SK-N-SH (cell line): ENCODE measurements around the gene KAT6B. TPM values are rescaled to one million over a fixed set of nuclear protein-coding genes. Genes with fewer than 3 reads are reported as not detected.

ENCODE experiments used
- CTCF ChIA-PET: fragments of 300-600, 350-600 bp; formaldehyde crosslinking; extraction: SDS; loops from one replicate; lab custom pipeline; 2021; lab: Yijun Ruan, JAX
- POLR2A ChIA-PET: fragments of 350-600 bp; sonication (Branson Sonifier 250); formaldehyde crosslinking; extraction: SDS; loops from one replicate; lab custom pipeline; 2020; ENCODE audit warnings: antibody characterized with exemption, inconsistent platforms; lab: Yijun Ruan, JAX
- DNase-seq: peaks from one replicate; pipeline ENCODE4 v3.0.0; 2012
- H2AFZ ChIP-seq: fragments of 200-600 bp; sonication (generic); 2 replicates; pipeline ENCODE4 v1.8.1; 2016; ENCODE audit warnings: antibody characterized with exemption, mild to moderate bottlenecking, low read depth
- H3F3A ChIP-seq: fragments of 200-600 bp; sonication (generic); replicated peaks from 2 replicates; pipeline ENCODE3; 2016; ENCODE audit warnings: antibody characterized with exemption, mild to moderate bottlenecking; ENCODE audit not compliant: insufficient read depth
- H3K27ac ChIP-seq, 2 experiments: fragments of 200-500 bp in 1 of 2; fragments of 200-600 bp in 1 of 2; sonication (Bioruptor generic) in 1 of 2; sonication (generic), shearing (Covaris generic) in 1 of 2; 2 replicates each; pipeline versions ENCODE4 v1.5.1 to v1.6.1; 2014 to 2016; ENCODE audit warnings: low read depth in 2 of 2, inconsistent platforms in 1 of 2, low read length in 1 of 2, mild to moderate bottlenecking in 1 of 2, mixed read lengths in 1 of 2
- H3K27me3 ChIP-seq: fragments of 200-600 bp; sonication (generic), shearing (Covaris generic); 2 replicates; pipeline ENCODE4 v1.6.1; 2016; ENCODE audit warnings: mixed run types; ENCODE audit not compliant: insufficient read depth
- H3K36me3 ChIP-seq, 2 experiments: fragments of 200-500 bp in 1 of 2; fragments of 200-600 bp in 1 of 2; sonication (Bioruptor generic) in 1 of 2; sonication (generic) in 1 of 2; replicated peaks in 1 of 2; 2 replicates each; pipeline versions ENCODE3 to v1.5.1; 2014 to 2016; ENCODE audit warnings: low read length in 1 of 2, mild to moderate bottlenecking in 1 of 2; ENCODE audit not compliant: insufficient read depth in 2 of 2, control insufficient read depth in 1 of 2
- H3K4me1 ChIP-seq, 2 experiments: fragments of 200-500 bp in 1 of 2; fragments of 200-600 bp in 1 of 2; sonication (Bioruptor generic) in 1 of 2; sonication (generic), shearing (Covaris generic) in 1 of 2; 2 replicates each; pipeline versions ENCODE4 v1.5.1 to v1.6.1; 2014 to 2016; ENCODE audit warnings: low read depth in 1 of 2, low read length in 1 of 2, mixed run types in 1 of 2; ENCODE audit not compliant: insufficient read depth in 2 of 2, control insufficient read depth in 1 of 2
- H3K4me2 ChIP-seq: fragments of 200-600 bp; sonication (generic), shearing (Covaris generic); 2 replicates; pipeline ENCODE4 v1.6.1; 2017; ENCODE audit warnings: mixed run types
- H3K4me3 ChIP-seq, 2 experiments: fragments of 200-500 bp in 1 of 2; fragments of 200-600 bp in 1 of 2; sonication (Bioruptor generic) in 1 of 2; sonication (generic), shearing (Covaris generic) in 1 of 2; 2 replicates each; pipeline versions ENCODE4 v1.5.1 to v1.8.1; 2014 to 2016; ENCODE audit warnings: low read depth in 2 of 2, inconsistent platforms in 1 of 2, low read length in 1 of 2, mild to moderate bottlenecking in 1 of 2, mixed read lengths in 1 of 2, moderate library complexity in 1 of 2
- H3K79me2 ChIP-seq: fragments of 200-600 bp; sonication (generic); 2 replicates; pipeline ENCODE4 v1.8.1; 2017; ENCODE audit warnings: mild to moderate bottlenecking; ENCODE audit not compliant: insufficient read depth
- H3K9ac ChIP-seq: fragments of 200-600 bp; sonication (generic); 2 replicates; pipeline ENCODE4 v1.6.1; 2017; ENCODE audit warnings: mixed run types
- H3K9me2 ChIP-seq: fragments of 200-600 bp; sonication (generic); 2 replicates; pipeline ENCODE4 v1.6.1; 2017; ENCODE audit warnings: mixed run types
- H3K9me3 ChIP-seq: fragments of 200-600 bp; sonication (generic); 2 replicates; pipeline ENCODE4 v1.6.1; 2017; ENCODE audit warnings: mixed run types, mild to moderate bottlenecking, moderate library complexity
- H4K20me1 ChIP-seq: fragments of 200-600 bp; sonication (generic); 2 replicates; pipeline ENCODE4 v1.6.1; 2017; ENCODE audit warnings: mild to moderate bottlenecking, mixed run types; ENCODE audit not compliant: insufficient read depth
- CHD2 ChIP-seq: fragments of 150-350 bp; IDR thresholded peaks from 2 replicates; pipeline ENCODE4 v1.6.1; 2018; ENCODE audit warnings: low read length; ENCODE audit not compliant: partially characterized antibody
- EP300 ChIP-seq, 2 experiments: IDR thresholded peaks; 2 replicates each; pipeline versions ENCODE4 v1.4.0 to v1.6.1; 2012; ENCODE audit warnings: borderline replicate concordance in 1 of 2, low read depth in 1 of 2, low read length in 1 of 2
- FOXJ3 ChIP-seq: sonication (generic); formaldehyde crosslinking; IDR thresholded peaks from 2 replicates; pipeline ENCODE4 v1.5.1; 2020; ENCODE audit warnings: mild to moderate bottlenecking, missing genetic modification reagents
- GATA2 ChIP-seq: sonication (generic); formaldehyde crosslinking; IDR thresholded peaks from 2 replicates; pipeline ENCODE4 v1.5.0; 2020; ENCODE audit warnings: mild to moderate bottlenecking, missing genetic modification reagents
- RAD21 ChIP-seq: IDR thresholded peaks from 2 replicates; pipeline ENCODE4 v1.6.1; 2012; ENCODE audit warnings: mild to moderate bottlenecking, low read length
- RCOR1 ChIP-seq: fragments of 150-350 bp; IDR thresholded peaks from 2 replicates; pipeline ENCODE4 v1.6.1; 2017; ENCODE audit warnings: antibody characterized with exemption, low read length
- REST ChIP-seq: IDR thresholded peaks from 2 replicates; pipeline ENCODE4 v1.6.1; 2012; ENCODE audit warnings: mild to moderate bottlenecking, low read depth, low read length, moderate library complexity
- TAF1 ChIP-seq: IDR thresholded peaks from 2 replicates; pipeline ENCODE4 v1.6.1; 2012; ENCODE audit warnings: low read depth, mild to moderate bottlenecking, low read length, moderate library complexity, borderline replicate concordance
- TCF12 ChIP-seq: IDR thresholded peaks from 2 replicates; pipeline ENCODE4 v1.4.0; 2012
- ZBTB33 ChIP-seq: IDR thresholded peaks from 2 replicates; pipeline ENCODE4 v1.4.0; 2012; ENCODE audit warnings: low read depth, borderline replicate concordance
- WGBS: methylation state at CpG from one replicate; pipeline ENCODE4 v1.1.6; 2017; ENCODE audit warnings: low lambda C conversion rate; 5-methylcytosine and 5-hydroxymethylcytosine counted together
- polyA plus RNA-seq, 3 experiments: library from polyadenylated mRNA; depleted of rRNA; stranded (reverse); fragments of >200 nt; gene quantifications; 2 replicates each; pipeline ENCODE4 v1.2.3, GENCODE V29; 2012

KAT6B gene
- polyA plus RNA-seq, 1 of the 3 experiments (the other 2 are of a cell fraction) = 4.3 TPM

GRCh38 chr10:74837743-74838142 is 11.3 kb downstream of the KAT6B start:
- peak overlapping the region in 1 of 2 experiments; percentile 64; a peak in 2 of 4 replicates for H3K27ac ChIP-seq
- H3K4me3 ChIP-seq = no peak overlapping the region
- peaks cover 35% of the 10 kb centered on the region; the same call in 1 of the 2 replicates for H4K20me1 ChIP-seq
- TF ChIP-seq EP300 (IDR thresholded peaks at IDR 0.05; ENCODE audit: borderline replicate concordance in 1 of 2, low read depth in 1 of 2, low read length in 1 of 2) (peak in 1 of 2 experiments; percentile 61; a peak in 1 of 4 replicates), REST (no peak), TAF1 (no peak), RAD21 (peak; percentile 22; the same call in 1 of the 2 replicates), GATA2 (CRISPR knock-in tag) (peak; percentile 83), ZBTB33 (no peak), RCOR1 (no peak), CHD2 (peak; percentile 54)
- H3K9me2 ChIP-seq = no peaks in the 10 kb centered on the region
- no peak for DNase-seq
- CTCF ChIA-PET = interaction anchor here (0.8 to 1.5 kb wide), 5 partner anchors 15 to 418 kb away, joined by 3 read pairs; partner anchors contain the start of gene COMTD1
- H3K36me3 ChIP-seq = peaks cover 5 to 16% of the 10 kb centered on the region in 2 experiments
- H2AFZ ChIP-seq = no peak overlapping the region
- H3K4me2 ChIP-seq = no peak overlapping the region
- H3K4me1 ChIP-seq = peaks cover 7 to 26% of the 10 kb centered on the region in 2 experiments; a peak in 3 of 4 replicates
- H3F3A ChIP-seq = no peaks in the 10 kb centered on the region
- no peaks in the 10 kb centered on the region for H3K27me3 ChIP-seq
- H3K9ac ChIP-seq = no peak overlapping the region
- POLR2A ChIA-PET = no interaction called here
- H3K9me3 ChIP-seq = no peaks in the 10 kb centered on the region
- peaks cover 91% of the 10 kb centered on the region for H3K79me2 ChIP-seq
- 71% methylated on average over 4 of the region's 4 CpGs for WGBS

- Histone ChIP-seq H3K27me3 (no peaks in the 10 kb centered on the region), H3K4me2 (no peak overlapping the region), H3K36me3 (peaks cover 13 to 23% of the 10 kb centered on the region in 2 experiments), H3K4me1 (peaks cover 7 to 26% of the 10 kb centered on the region in 2 experiments; a peak in 3 of 4 replicates), H3K9ac (no peak overlapping the region), H3K27ac (peak overlapping the region; percentile 25 to 27; a peak in 2 of 4 replicates), H3K9me2 (no peaks in the 10 kb centered on the region), H2AFZ (no peak overlapping the region), H3K9me3 (no peaks in the 10 kb centered on the region), H3K79me2 (peaks cover 79% of the 10 kb centered on the region), H4K20me1 (peaks cover 18% of the 10 kb centered on the region; the same call in 1 of the 2 replicates), H3K4me3 (no peak overlapping the region), H3F3A (no peaks in the 10 kb centered on the region)
- POLR2A ChIA-PET = no interaction called here
- CTCF ChIA-PET = no interaction called here
- TF ChIP-seq FOXJ3 (CRISPR knock-in tag) (no peak), TCF12 (peak; percentile 26; the same call in 1 of the 2 replicates)
- WGBS = 27% methylated on average over 4 of the region's 4 CpGs
- no peak for DNase-seq
Observed at GRCh38 chr10:74839708-74840107, 13.3 kb downstream of the KAT6B start.
